ENCODE results near the gene TSPO2.

The TSPO2 gene

DNA sequence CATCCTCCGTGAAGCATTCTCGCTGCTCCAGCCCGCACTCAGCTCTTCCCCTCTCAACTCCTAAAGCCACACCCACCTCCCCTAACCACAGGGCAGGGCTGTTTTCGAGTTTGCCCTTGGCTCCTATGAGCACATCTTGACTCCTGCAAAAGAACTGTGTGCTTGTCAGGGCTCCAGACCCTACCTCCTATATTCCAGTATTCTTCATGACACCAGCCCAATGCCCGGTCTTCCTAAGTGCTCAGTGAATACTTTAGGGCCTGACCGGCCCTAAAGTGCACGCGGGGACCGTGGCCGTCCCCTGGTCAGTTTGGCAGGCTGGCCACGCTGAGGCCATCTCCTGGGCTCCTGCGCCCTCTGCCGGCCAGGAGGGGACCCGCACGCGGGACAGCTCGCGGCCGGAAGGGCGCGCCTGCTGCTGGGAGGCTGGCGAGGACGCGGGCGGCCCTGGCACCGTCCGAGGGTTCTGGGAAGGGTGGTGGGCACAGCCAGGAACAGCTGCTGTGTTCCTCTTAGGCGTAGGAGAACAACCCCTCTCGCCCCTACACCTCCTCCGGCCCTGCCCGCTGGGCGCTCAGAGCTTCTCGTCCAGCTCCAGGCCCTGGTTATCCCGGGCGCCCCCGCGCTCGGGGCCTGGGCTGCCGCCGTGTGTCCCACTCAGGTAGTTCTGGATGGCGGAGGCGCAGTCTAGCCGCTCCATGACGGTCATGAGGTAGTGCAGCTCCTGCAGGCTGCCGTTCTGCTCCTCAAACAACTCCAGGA, 14.3 kb upstream of the TSPO2 start:
- peak; percentile 94 for DNase-seq

- DNase-seq, result no peak
These were observed 13.5 kb upstream of the TSPO2 start for GRCh38 chr6:41028561-41029412.

GRCh38 chr6:41032830-41033229, 9.4 kb upstream of the TSPO2 start:
- DNase-seq, result no peak

GRCh38 chr6:41033776-41034175, 8.5 kb upstream of the TSPO2 start:
- no peak for DNase-seq

DNA sequence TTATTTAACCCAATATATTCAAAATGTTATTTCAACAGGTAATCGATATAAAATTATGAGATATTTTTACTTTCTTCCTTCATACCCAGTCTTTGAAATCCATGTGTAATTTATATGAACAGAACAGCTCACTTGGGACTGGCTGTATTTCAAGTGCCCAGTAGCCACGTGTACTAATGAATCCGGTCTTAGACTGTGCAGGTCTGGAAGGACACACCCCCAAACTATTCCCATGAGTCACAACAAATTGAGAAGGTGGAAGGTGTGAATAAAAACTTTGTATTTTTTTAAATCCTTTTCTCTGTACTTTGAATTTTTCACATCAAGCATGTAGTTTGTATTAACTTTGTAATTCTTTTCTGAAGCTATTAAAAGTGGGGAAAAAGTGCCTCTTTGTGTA, 6.1 kb upstream of the TSPO2 start:
- no peak for DNase-seq

- no peak for DNase-seq
These were observed 5.7 kb upstream of the TSPO2 start for GRCh38 chr6:41036601-41037000.

GRCh38 chr6:41037107-41037900, 5.0 kb upstream of the TSPO2 start:
- DNase-seq, result no peak

DNA sequence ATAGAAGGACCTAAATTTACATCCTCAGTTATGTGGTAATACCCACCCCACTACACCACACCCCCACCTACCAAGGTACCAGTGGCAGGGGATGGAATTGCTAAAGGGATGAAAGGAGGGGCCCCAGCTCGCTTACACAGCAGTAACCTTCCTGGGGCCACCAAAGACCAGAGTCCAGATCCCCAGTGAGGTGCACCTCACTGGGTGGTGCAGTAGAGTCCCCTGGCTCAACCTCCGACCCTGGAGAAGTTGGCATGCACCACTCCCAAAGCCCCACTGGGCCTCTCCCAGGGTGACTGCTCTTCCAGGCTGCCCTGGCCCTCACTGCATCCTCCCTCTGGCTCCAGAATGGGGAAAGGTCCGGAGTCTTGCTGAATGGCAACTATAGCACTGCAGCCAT, 4.1 kb upstream of the TSPO2 start:
- no peak for DNase-seq

- DNase-seq, result peak; percentile 70
These were observed 2.9 kb upstream of the TSPO2 start, which contains the start of gene UNC5CL for GRCh38 chr6:41039060-41039998. TSS of gene UNC5CL (minus strand) at chr6:41039221. CDS start at chr6:41035074, 4,147 bp downstream.

GRCh38 chr6:41040101-41040939, 1.9 kb upstream of the TSPO2 start:
- DNase-seq, result no peak

GRCh38 chr6:41040940-41041536, 1.2 kb upstream of the TSPO2 start:
- no peak for DNase-seq

- DNase-seq, result no peak
These were observed 884 bp downstream of the TSPO2 start for GRCh38 chr6:41043151-41043550.

DNA sequence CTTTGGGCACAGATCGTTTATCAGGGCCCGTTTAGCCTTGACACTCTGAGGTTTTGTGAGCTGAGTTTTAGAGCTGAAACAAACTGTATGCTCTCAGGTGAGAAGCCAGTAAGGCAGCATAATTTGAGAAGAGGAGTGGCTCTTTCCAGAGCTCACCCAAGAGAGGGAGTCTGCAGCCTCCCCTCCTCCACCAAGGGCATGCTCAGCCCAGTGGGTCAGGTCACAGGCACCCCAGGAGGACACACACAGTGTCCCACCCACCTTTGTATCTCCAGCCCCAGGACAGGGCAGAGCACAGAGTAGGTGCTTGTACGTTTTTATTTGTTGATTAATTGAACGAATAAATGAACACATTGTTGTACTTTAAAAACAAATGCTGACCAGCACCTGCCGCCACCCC, 3.4 kb downstream of the TSPO2 start:
- no peak for DNase-seq

GRCh38 chr6:41046084-41046483, 3.8 kb downstream of the TSPO2 start:
- no peak for DNase-seq

DNA sequence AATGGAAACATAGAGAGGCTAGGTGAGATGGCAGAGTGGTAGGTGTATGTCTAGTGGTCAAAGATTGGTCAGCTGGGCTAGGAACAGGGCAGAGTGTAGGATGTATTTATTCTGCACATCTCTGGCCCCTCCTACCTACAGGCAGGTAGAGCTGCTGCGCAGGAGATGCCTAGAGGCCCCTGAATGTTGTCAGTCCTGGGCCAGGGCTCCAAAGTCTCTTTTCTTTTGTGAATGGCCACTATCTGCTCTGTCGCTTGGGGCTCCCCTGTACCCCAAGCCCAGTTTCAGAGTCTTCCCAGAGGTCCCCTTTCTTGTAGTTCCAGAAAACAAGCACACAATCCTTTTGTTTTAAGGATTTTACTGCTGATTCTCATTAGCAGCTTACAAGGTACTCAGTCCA, 5.0 kb downstream of the TSPO2 start:
- no peak for DNase-seq

GRCh38 chr6:41047745-41048732, 5.8 kb downstream of the TSPO2 start:
- DNase-seq, result no peak

GRCh38 chr6:41049521-41049920, 7.3 kb downstream of the TSPO2 start:
- no peak for DNase-seq

DNA sequence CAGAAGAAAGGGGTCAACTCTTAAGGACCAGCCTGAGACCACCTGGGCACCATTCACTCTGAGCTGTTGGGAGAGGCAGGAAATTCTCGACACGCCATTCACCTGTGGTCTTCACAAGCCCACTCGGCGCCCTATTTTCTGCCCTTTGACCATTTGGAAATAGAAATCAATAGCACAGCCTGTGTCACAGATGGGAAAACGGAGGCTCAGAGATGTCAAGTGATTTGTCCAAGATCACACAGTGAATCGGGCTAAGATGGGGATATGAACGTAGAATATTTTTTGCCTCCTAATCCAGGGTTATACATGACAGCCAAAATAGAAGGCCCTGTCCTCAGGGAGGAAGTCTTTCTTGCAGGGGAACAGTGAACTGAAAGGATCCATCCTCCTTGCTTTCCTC, 7.7 kb downstream of the TSPO2 start:
- no peak for DNase-seq

- no peak for DNase-seq
These were observed 8.3 kb downstream of the TSPO2 start for GRCh38 chr6:41050536-41050935.

Measured in activated CD8-positive, alpha-beta memory T cell treated with anti-CD3 and anti-CD28 coated beads, Interleukin-2, amount 50 U/mL, for 48 hours (primary cell).